SKM-1 (cell line): ENCODE results near the gene S100A14.
A peak's percentile ranks its signal among the peaks of the same experiment; 100 is the strongest.
"Not testable (repeated sequence)": the region's sequence is repeated elsewhere in the genome, so short reads cannot be mapped to it uniquely, and the experiment has no call there.

Experiments
- DNase-seq: peaks from one replicate; lab custom pipeline; 2025; ENCODE audit not compliant: unreplicated experiment; lab: John Stamatoyannopoulos, UW

The S100A14 gene

GRCh38 chr1:153616144-153616916 lies at the start of gene S100A14:
Gene S100A14 (minus strand): TSS chr1:153616325. CDS start chr1:153615858, 467 bp downstream.
- no peak for DNase-seq

DNA sequence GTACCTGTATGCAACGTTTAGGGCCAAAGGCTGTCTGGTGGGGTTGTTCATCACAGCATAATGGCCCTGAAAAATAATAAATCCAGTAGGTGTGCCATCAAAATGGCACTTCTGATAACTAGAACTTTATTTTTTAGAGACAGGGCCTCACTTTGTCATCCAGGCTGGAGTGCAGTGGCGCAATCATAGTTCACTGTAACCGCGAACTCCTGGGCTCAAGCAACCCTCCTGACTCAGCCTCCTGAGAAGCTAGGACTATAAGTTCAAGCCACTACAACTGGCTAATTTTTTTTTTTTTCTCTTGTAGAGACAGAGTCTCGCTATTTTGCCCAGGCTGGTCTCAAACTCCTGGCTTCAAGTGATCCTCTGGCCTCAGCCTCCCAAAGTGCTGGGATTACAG lies 47.1 kb upstream of the S100A14 start:
- DNase-seq, result no peak

- DNase-seq, result no peak
Measured at GRCh38 chr1:153662269-153662668, 46.1 kb upstream of the S100A14 start.

GRCh38 chr1:153661111-153661708 lies 45.1 kb upstream of the S100A14 start:
- no peak for DNase-seq

- DNase-seq, result no peak
Measured at GRCh38 chr1:153659656-153660055, 43.5 kb upstream of the S100A14 start.

DNA sequence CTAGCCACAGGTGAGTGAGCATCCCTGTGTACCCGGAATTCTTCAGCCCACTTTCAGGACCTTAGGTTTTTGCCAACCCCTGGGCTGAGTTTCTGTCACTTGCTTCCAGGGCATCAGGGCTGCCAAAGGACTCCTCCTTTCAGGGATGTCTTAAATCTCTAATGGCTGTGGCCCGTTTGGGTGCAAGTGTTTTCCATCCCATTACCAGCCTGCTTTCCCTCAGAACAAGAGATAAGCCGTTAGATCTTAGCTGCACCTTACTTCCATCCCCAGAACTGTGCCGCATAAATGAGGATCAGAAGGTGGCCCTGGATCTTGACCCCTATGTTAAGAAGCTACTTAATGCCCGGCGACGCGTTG lies 43.0 kb upstream of the S100A14 start:
- DNase-seq, result no peak

- peak; percentile 91 for DNase-seq
Measured at GRCh38 chr1:153658400-153659174, 42.5 kb upstream of the S100A14 start, which contains the start of gene SNAPIN. Gene SNAPIN (plus strand): TSS chr1:153658703. CDS start chr1:153658744, 41 bp downstream.

DNA sequence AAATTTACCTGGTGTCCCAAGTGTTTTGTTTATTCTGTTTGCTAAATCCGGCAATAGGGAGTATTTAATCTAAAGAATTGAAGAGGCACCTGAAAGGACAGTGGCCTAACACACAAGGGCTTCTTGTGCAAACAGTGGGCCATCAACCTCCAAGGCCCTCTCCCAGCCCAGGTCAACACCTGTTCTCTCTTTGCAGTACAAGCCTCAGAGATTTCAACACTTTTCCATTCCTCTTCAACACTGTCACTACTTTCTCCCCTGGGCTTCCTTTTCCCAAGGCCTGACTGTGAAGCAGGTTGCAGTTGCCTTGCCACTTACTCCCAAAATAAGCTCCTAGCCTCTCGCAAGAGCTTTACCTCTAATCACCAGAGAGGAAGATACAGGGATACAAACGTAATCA lies 39.2 kb upstream of the S100A14 start:
- no peak for DNase-seq

DNA sequence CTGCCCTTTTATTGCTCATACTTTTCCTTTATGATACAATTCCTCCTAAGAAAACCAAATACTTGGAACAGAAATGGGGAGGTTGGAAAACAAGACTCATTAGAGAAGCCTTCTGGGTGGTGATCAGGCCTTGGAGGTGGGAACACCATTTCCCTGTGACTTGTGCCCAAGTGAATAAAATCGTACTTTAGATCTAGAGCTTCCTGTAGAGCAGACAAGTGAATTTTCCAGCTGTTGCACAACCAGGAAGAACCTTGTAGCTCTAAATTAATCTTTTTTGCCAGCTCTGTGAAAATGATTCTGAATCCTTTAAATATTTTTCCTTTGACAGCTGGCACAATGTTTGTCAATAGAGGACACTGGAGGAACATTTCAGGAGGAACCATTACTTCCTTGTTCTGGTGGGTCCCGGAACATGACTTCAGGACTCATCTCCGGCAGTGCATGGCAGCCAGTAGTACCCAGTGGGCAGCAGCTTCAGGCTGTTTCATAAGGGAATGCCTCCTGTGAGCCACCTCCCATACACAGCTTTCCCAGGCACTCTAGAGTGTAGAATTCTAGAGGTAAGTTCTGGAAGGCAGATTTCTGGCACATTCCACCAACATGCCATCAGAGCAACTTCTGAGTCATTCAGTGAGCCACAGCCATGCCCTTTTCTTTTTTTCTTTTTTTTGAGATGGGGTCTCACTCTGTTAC lies 36.8 kb upstream of the S100A14 start:
- DNase-seq, result no peak

- no peak for DNase-seq
Measured at GRCh38 chr1:153651771-153652170, 35.6 kb upstream of the S100A14 start.

DNA sequence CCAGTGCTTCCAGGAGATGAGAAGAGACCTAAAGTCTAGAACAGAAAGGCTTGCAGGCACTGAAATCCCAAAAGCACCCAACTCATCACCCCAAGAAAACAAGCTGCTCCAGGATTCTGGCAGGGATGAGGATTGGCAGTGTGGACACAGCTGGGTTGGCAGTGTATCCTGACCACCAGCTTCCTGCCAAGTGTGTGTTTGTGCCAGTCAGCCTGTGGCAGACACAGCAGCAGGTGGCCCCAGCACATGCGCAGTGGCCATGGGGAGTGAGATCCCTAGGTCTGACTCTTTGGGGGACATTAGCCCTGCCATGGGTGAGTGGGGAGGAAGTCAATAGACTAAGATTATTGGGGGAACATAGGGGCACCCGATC lies 33.7 kb upstream of the S100A14 start:
- DNase-seq, result no peak

- no peak for DNase-seq
Measured at GRCh38 chr1:153649137-153649862, 33.2 kb upstream of the S100A14 start.

DNA sequence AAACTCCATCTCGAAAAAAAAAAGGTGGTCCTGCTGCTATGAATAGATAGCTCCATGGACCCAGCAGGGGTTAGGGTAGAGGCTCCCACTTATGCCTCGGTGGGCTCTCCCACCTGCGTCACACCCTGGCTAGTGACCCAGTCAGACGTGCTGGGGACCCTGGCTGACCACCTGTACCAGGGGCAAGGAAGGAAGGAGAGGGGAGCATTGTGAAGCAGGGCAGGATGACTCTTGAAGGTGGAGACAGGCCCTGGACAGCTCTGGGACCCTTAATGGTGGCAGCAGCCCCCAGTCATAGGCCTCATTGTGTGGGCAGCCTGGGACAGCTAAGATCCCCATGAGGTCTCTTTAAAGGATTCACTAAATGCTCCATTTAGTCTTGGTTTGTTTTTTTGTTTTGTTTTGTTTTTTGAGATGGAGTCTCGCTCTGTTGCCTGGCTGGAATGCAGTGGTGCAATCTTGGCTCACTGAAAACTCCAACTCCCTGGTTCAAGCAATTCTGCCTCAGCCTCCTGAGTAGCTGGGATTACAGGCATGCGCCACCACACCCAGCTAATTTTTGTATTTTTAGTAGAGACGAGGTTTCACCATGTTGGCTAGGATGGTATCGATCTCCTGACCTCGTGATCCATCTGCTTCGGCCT lies 32.0 kb upstream of the S100A14 start:
- DNase-seq, result no peak

DNA sequence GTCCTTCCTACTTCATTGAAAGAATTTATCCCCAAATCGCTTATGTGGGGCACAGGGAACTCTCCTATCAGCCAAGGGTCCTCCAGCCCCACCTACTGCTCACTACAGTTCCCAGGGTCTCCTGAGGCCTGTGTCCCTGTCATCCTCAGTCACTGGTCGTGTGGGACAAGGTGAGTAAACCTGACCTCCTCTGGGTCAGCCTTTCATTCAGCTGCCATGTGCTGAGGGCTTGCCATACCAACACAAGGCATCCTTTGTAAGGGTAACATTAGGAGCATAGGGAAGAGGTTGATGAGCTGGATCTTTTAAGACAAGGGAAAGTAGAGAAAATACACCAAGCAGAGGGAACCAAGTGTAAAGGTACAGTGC lies 31.2 kb upstream of the S100A14 start:
- no peak for DNase-seq

DNA sequence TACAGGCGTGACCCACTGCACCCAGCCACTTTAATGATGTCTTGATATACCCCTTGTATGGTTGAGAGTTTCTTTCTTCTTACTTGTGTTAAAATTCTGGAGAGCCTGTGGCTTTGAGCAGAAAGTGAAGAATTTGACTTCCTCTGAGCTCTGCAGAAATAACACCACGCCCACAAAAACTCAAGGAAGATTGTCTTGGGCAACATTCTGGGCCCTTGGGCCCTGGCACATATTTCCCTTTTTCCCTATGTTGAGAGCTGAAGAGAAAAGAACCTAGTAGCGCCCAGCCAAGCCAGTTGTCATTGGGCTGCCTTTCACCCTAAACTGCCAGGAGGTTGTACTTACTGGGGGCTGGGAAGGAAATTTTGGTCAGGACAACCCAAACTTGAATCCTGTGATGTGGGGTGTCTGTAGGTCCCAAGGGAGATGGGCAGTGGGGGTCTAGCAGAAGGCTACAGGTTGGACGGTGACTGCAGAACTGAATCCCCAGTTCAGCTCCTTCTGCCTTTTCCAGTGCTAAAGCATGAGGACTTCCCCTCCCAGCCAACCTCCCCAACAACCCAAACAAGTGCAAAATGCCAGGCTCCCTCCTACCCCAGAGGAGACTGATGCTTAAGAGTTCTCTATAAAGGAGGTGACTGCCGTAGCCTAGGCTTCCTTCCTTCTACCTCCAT lies 30.7 kb upstream of the S100A14 start:
- peak; percentile 36 for DNase-seq

DNA sequence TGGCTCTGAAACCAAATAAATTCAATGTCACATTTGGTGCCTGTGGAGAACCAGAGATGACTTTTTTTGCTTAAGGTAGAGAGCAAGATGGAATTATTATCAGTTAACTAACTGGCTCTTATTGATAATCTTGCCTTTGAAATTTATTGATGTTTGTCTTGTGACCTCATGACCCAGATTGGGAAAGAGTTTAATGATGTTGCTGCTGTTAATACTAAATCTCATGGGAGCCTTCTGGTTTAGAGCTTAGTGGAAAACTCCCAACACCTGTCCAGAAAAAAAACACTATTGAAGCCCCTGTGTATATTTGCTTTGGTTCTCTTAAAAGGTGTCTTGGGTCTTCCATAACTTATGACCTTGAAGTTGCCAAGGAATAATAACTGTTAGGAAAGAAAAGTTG lies 27.7 kb upstream of the S100A14 start:
- DNase-seq, result no peak

GRCh38 chr1:153643100-153643499 lies 27.0 kb upstream of the S100A14 start:
- DNase-seq, result no peak

DNA sequence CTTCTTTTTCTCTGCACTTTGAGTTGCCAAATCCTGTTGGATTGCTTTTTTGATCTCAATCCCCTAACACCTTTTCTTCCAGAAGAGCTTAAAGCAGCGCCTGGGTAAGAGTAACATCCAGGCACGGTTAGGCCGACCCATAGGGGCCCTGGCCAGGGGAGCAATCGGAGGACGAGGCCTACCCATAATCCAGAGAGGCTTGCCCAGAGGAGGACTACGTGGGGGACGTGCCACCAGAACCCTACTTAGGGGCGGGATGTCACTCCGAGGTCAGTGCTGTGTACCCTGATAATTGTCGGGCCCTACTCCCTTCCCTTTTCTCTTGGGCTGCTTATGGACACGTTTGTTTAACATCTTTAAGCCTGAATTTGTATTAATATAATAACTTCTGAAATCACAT lies 26.0 kb upstream of the S100A14 start:
- DNase-seq, result no peak

DNA sequence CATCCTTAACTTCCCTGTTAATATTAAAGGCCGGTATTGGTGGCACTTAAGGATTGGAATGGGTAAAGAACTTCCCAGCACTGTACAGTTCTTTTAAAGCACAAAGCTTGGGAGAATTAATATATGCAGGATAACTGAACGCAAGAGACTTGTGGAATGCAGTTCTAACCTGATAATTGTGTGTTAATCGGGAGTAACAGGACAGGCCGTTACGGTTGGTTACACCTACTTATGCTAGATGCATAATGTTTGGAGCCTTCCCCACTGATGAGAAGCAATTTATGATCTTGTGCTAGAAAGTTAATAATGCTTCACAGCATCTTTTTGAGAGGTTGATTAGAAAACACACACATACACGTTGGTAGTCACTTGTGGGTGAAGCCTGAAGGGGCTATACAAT lies 24.7 kb upstream of the S100A14 start:
- DNase-seq, result no peak

DNA sequence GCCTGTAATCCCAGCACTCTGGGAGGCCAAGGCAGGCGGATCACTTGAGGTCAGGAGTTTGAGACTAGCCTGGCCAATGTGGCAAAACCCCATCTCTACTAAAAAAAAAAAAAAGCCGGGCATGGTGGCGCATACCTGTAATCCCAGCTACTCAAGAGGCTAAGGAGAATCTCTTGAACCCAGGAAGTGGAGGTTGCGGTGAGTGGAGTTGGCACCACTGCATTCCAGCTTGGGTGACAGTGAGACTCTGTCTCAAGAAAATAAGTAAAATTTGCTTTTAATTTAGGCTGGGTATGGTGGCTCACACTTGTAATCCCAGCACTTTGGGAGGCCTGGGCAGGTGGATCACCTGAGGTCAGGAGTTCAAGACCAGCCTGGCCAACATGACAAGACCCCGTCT lies 24.1 kb upstream of the S100A14 start:
- not testable (repeated sequence) for DNase-seq
